LNCaP clone FGC (cell line): ENCODE results near the gene DDO.

ENCODE experiments used
- DNase-seq: peaks from one replicate; pipeline ENCODE4 v3.0.0-alpha.2; 2011; ENCODE audit warnings: low read depth
- H3K4me3 ChIP-seq: 2 replicates; pipeline ENCODE4 v1.5.1; 2011; ENCODE audit warnings: mild to moderate bottlenecking, low read depth, low read length, control low read depth
- CTCF ChIP-seq: IDR thresholded peaks from 2 replicates; pipeline ENCODE4 v1.5.1; 2012; ENCODE audit warnings: mild to moderate bottlenecking; ENCODE audit not compliant: control insufficient read depth, insufficient read depth; ENCODE audit errors: extremely low read depth

Gene DDO

DNA sequence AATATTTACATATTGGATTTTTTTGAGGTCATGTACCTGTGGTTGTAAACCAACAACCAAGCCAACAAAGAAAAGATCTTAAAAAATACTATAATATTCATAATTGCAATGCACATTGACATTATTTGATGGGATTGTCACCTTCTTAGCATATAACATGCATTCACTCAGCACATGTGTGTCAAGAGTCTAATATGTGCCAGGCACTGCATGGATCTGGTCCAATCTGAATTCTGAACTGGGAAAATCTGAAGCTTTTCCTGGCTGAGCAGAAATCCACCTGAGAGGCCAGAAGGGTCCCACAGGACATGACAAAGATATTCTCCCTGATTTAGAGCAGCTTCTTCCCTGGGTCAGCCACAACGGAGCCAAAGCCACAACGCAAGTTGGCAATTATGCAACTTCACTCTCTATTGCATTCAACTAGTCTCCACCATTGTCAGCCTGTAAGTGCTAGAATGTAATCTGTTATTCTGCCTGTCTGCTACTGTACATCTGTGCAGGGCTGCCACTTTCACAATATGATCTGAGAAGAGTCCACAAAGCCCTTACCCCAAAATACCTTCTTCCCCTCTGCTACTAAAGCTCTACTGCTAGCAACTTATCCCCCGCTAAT, 17.0 kb upstream of the DDO start:
- H3K4me3 ChIP-seq, result no peak overlapping the region
- DNase-seq, result no peak
- TF ChIP-seq CTCF, result no peak

GRCh38 chr6:110430741-110431140, 15.4 kb upstream of the DDO start:
- no peak overlapping the region for H3K4me3 ChIP-seq
- no peak for TF ChIP-seq CTCF
- no peak for DNase-seq

GRCh38 chr6:110430236-110430635, 14.9 kb upstream of the DDO start:
- H3K4me3 ChIP-seq, result no peak overlapping the region
- TF ChIP-seq CTCF, result no peak
- no peak for DNase-seq

DNA sequence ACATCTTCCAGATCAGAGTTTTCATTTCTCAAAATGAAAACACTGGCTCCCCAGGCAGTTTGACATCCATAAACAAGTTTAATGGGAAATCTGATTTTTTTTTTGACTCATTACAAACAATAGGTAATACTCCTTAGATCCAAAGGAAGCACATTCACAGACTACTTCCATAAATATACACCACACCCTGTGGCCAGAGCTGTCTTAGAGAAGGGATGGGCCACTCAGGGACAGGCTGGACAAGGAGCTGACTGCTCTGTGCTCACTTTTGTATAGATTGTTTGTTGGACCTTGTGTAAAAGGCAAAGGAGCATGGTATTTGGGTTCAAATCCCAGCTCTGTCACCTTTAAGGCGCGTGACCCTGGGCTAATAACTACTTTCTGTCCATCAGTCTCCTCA, 12.8 kb upstream of the DDO start:
- TF ChIP-seq CTCF, result no peak
- H3K4me3 ChIP-seq, result no peak overlapping the region
- no peak for DNase-seq

GRCh38 chr6:110425816-110426215, 10.4 kb upstream of the DDO start:
- TF ChIP-seq CTCF, result no peak
- H3K4me3 ChIP-seq, result no peak overlapping the region
- no peak for DNase-seq

- H3K4me3 ChIP-seq, result no peak overlapping the region
- DNase-seq, result no peak
- no peak for TF ChIP-seq CTCF
These were observed 7.1 kb upstream of the DDO start for GRCh38 chr6:110422444-110422822.

GRCh38 chr6:110421749-110422443, 6.5 kb upstream of the DDO start:
- no peak for TF ChIP-seq CTCF
- no peak for DNase-seq
- H3K4me3 ChIP-seq, result no peak overlapping the region
